Sigmoid colon (tissue), 7 donors: ENCODE measurements around the gene CEP57L1. TPM values are rescaled to one million over a fixed set of nuclear protein-coding genes. Genes with fewer than 3 reads are reported as not detected.
"Not testable (repeated sequence)": the region's sequence is repeated elsewhere in the genome, so short reads cannot be mapped to it uniquely, and the experiment has no call there.

ENCODE experiments used
- DNase-seq: peaks from one replicate; pipeline ENCODE4 v3.0.0-alpha.2; 2019
- H3K27ac ChIP-seq, 4 donors: fragments of 200-600 bp; sonication (generic); one replicate each; pipeline ENCODE4 v1.5.1; 2016 to 2019; ENCODE audit warnings: mild to moderate bottlenecking in 1 of 4
- H3K27me3 ChIP-seq, 3 donors: fragments of 200-600 bp; sonication (generic); one replicate each; pipeline ENCODE4 v1.5.1; 2019; ENCODE audit warnings: mild to moderate bottlenecking in 1 of 3
- H3K36me3 ChIP-seq, 4 donors: fragments of 200-600 bp; sonication (generic); one replicate each; pipeline ENCODE4 v1.5.1; 2016 to 2019
- H3K4me1 ChIP-seq, 4 donors: fragments of 200-600 bp; sonication (generic); one replicate each; pipeline ENCODE4 v1.5.1; 2017 to 2019
- H3K4me3 ChIP-seq, 4 donors: fragments of 200-600 bp; sonication (generic); one replicate each; pipeline ENCODE4 v1.5.1; 2017 to 2019; ENCODE audit warnings: mild to moderate bottlenecking in 2 of 4, moderate library complexity in 1 of 4
- H3K9me3 ChIP-seq, 4 donors: fragments of 200-600 bp in 3 of 4; sonication (generic) in 3 of 4; one replicate each; pipeline versions ENCODE4 v1.5.1 to v1.6.1; 2013 to 2019
- EP300 ChIP-seq, 4 donors: sonication (generic); formaldehyde crosslinking; IDR thresholded peaks; one replicate each; pipeline ENCODE4 v1.6.1; 2017; ENCODE audit warnings: antibody characterized with exemption in 4 of 4
- POLR2A ChIP-seq, 2 donors: fragments of 450-650 bp; IDR thresholded peaks; one replicate each; pipeline ENCODE4 v1.6.1; 2016; ENCODE audit warnings: antibody characterized with exemption in 2 of 2, mild to moderate bottlenecking in 2 of 2, moderate library complexity in 2 of 2
- POLR2AphosphoS5 ChIP-seq, 4 donors: sonication (generic); formaldehyde crosslinking; IDR thresholded peaks; one replicate each; pipeline ENCODE4 v1.6.1; 2017; ENCODE audit warnings: antibody characterized with exemption in 4 of 4
- WGBS, 2 donors: extraction: QIAGEN DNeasy Blood & Tissue Kit; methylation state at CpG; one replicate each; pipeline ENCODE4 v1.1.7; 2013; 5-methylcytosine and 5-hydroxymethylcytosine counted together
- intact Hi-C: fragments of 100-400 bp; cut with DNase I; formaldehyde crosslinking; loops from one replicate; pipeline ENCODE4 v1.15.1; 2023
- polyA plus RNA-seq, 3 donors: library from polyadenylated mRNA; stranded (reverse); fragments of 200-250 nt; gene quantifications; one replicate each; pipeline ENCODE4 v1.2.3, GENCODE V29; 2013
- total RNA-seq, 4 donors: library from RNA; depleted of rRNA; stranded (reverse); fragments of >200 nt; gene quantifications; one replicate each; pipeline ENCODE4 v1.1.0, GENCODE V29; 2016
- TF ChIP-seq, protein P1 (sequence below), 4 experiments: fragments of 450-650 bp in 3 of 4; fragments of 200-600 bp in 1 of 4; IDR thresholded peaks; one replicate each; pipeline ENCODE4 v1.5.1; 2016 to 2019; ENCODE audit warnings: antibody characterized with exemption in 4 of 4, mild to moderate bottlenecking in 3 of 4, moderate library complexity in 2 of 4
- donor health status: healthy with polysubstance abuse.
- donor health status: Bipolar disorder and iron deficiency.
- donor health status: healthy.

The CEP57L1 gene
- total and polyA plus RNA-seq, 7 donors = 5.4 to 21.0 (median 12.6) TPM

- Histone ChIP-seq H3K4me1 (no peaks in the 10 kb centered on the region), H3K36me3 (no peaks in the 10 kb centered on the region), H3K27ac (no peak overlapping the region), H3K27me3 (no peaks in the 10 kb centered on the region), H3K4me3 (no peak overlapping the region), H3K9me3 (no peaks in the 10 kb centered on the region)
- 78 to 92% methylated on average over 1 of the region's 1 CpG for whole genome bisulfite sequencing, 2 donors
- intact Hi-C loops = no loop called here
- TF ChIP-seq POLR2A (IDR thresholded peaks at IDR 0.05) (no peak), POLR2AphosphoS5 (IDR thresholded peaks at IDR 0.05) (no peak), EP300 (IDR thresholded peaks at IDR 0.05) (no peak)
- TF ChIP-seq, protein P1, sequence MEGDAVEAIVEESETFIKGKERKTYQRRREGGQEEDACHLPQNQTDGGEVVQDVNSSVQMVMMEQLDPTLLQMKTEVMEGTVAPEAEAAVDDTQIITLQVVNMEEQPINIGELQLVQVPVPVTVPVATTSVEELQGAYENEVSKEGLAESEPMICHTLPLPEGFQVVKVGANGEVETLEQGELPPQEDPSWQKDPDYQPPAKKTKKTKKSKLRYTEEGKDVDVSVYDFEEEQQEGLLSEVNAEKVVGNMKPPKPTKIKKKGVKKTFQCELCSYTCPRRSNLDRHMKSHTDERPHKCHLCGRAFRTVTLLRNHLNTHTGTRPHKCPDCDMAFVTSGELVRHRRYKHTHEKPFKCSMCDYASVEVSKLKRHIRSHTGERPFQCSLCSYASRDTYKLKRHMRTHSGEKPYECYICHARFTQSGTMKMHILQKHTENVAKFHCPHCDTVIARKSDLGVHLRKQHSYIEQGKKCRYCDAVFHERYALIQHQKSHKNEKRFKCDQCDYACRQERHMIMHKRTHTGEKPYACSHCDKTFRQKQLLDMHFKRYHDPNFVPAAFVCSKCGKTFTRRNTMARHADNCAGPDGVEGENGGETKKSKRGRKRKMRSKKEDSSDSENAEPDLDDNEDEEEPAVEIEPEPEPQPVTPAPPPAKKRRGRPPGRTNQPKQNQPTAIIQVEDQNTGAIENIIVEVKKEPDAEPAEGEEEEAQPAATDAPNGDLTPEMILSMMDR (IDR thresholded peaks at IDR 0.05) = no peak
- no peak for DNase-seq
Observed at GRCh38 chr6:109102762-109103161, 7.5 kb downstream of the CEP57L1 start.

DNA sequence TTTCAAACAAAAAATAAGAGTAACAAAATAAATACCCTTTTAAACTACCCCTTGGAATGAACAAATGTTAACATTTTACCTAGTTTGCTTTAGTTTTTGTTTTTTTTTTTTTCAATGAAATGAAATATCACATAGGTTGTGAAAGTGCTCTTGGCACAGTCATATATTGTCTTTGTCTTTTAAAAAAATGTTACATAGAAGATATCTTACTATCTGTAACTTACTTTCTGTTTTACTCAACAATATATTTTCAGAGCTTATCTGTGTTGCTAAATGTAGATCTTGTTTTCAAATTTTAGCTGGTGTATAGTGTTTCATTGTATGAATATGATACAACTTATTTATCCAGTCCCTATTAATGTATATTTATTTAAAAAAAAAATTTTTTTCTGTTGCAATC is 8.6 kb downstream of the CEP57L1 start:
- TF ChIP-seq POLR2A (IDR thresholded peaks at IDR 0.05) (no peak), EP300 (IDR thresholded peaks at IDR 0.05) (no peak), POLR2AphosphoS5 (IDR thresholded peaks at IDR 0.05) (no peak)
- TF ChIP-seq, protein P1 (IDR thresholded peaks at IDR 0.05) = no peak
- H3K4me3 ChIP-seq = no peak overlapping the region
- intact Hi-C loops = no loop called here

GRCh38 chr6:109104512-109104911 is 9.2 kb downstream of the CEP57L1 start:
- Histone ChIP-seq H3K27ac (no peak overlapping the region), H3K9me3 (no peaks in the 10 kb centered on the region), H3K4me3 (no peak overlapping the region), H3K36me3 (no peaks in the 10 kb centered on the region), H3K4me1 (no peaks in the 10 kb centered on the region), H3K27me3 (no peaks in the 10 kb centered on the region)
- DNase-seq = no peak
- intact Hi-C loops = no loop called here
- 50 to 87% methylated on average over 3 of the region's 3 CpGs for WGBS, 2 donors
- TF ChIP-seq, protein P1 (IDR thresholded peaks at IDR 0.05) = no peak
- TF ChIP-seq POLR2A (IDR thresholded peaks at IDR 0.05) (no peak), EP300 (IDR thresholded peaks at IDR 0.05) (no peak), POLR2AphosphoS5 (IDR thresholded peaks at IDR 0.05) (no peak)

More for the DNA sequence above, 8.6 kb downstream of the CEP57L1 start:
- no peak overlapping the region for H3K27ac ChIP-seq
- H3K27me3 ChIP-seq = no peaks in the 10 kb centered on the region
- DNase-seq = no peak
- H3K4me1 ChIP-seq = no peaks in the 10 kb centered on the region
- H3K36me3 ChIP-seq = no peaks in the 10 kb centered on the region
- H3K9me3 ChIP-seq = no peaks in the 10 kb centered on the region

- Histone ChIP-seq H3K4me1 (no peaks in the 10 kb centered on the region), H3K4me3 (no peak overlapping the region), H3K27me3 (no peaks in the 10 kb centered on the region), H3K9me3 (no peaks in the 10 kb centered on the region), H3K36me3 (no peaks in the 10 kb centered on the region), H3K27ac (no peak overlapping the region)
- no peak for DNase-seq
- TF ChIP-seq POLR2AphosphoS5 (IDR thresholded peaks at IDR 0.05) (no peak), POLR2A (IDR thresholded peaks at IDR 0.05) (no peak), EP300 (IDR thresholded peaks at IDR 0.05) (no peak)
- TF ChIP-seq, protein P1 (IDR thresholded peaks at IDR 0.05) = no peak
- 88 to 90% methylated on average over 5 of the region's 5 CpGs for WGBS, 2 donors
- intact Hi-C loops = no loop called here
Observed at GRCh38 chr6:109105681-109106080, 10.4 kb downstream of the CEP57L1 start.

DNA sequence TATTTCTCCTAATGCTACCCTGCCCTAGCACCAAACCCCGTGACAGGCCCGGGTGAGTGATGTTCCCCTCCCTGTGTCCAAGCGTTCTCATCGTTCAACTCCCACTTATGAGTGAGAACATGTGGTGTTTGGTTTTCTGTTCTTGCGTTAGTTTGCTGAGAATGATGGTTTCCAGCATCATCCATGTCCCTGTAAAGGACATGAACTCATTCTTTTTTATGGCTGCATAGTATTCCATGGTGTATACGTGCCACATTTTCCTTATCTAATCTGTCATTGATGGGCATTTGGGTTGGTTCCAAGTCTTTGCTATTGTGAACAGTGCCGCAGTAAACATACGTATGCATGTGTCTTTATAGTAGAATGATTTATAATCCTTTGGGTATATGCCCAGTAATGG is 14.4 kb downstream of the CEP57L1 start:
- H3K4me3 ChIP-seq, H3K4me1 ChIP-seq, H3K27ac ChIP-seq, H3K27me3 ChIP-seq, intact Hi-C loops, DNase-seq, H3K9me3 ChIP-seq, H3K36me3 ChIP-seq: not testable (repeated sequence)
- WGBS, 2 donors = 93 to 95% methylated on average over 8 of the region's 8 CpGs

- H3K4me3 ChIP-seq, H3K4me1 ChIP-seq, intact Hi-C loops, H3K9me3 ChIP-seq, H3K27ac ChIP-seq, H3K27me3 ChIP-seq, DNase-seq, H3K36me3 ChIP-seq: not testable (repeated sequence)
- 76 to 89% methylated on average over 3 of the region's 3 CpGs for WGBS, 2 donors
Observed at GRCh38 chr6:109112663-109113062, 17.4 kb downstream of the CEP57L1 start.
